ENCODE results near the gene PLGLB1.
"Not testable (repeated sequence)": the region's sequence is repeated elsewhere in the genome, so short reads cannot be mapped to it uniquely, and the experiment has no call there.

Gene PLGLB1

GRCh38 chr2:87021744-87022143, at the start of gene PLGLB1:
PLGLB1 (minus strand) TSS chr2:87021844; CDS start chr2:87021783, 61 bp downstream.
- not testable (repeated sequence) for FAIRE-seq

GRCh38 chr2:87064305-87064704, 42.7 kb upstream of the PLGLB1 start:
- not testable (repeated sequence) for FAIRE-seq

GRCh38 chr2:87063431-87063830, 41.8 kb upstream of the PLGLB1 start:
- not testable (repeated sequence) for FAIRE-seq

- not testable (repeated sequence) for FAIRE-seq
Observed at GRCh38 chr2:87061519-87061918, 39.9 kb upstream of the PLGLB1 start.

GRCh38 chr2:87057606-87058005, 36.0 kb upstream of the PLGLB1 start:
- not testable (repeated sequence) for FAIRE-seq

- FAIRE-seq = not testable (repeated sequence)
Observed at GRCh38 chr2:87056843-87057242, 35.2 kb upstream of the PLGLB1 start.

- not testable (repeated sequence) for FAIRE-seq
Observed at GRCh38 chr2:87056435-87056834, 34.8 kb upstream of the PLGLB1 start.

GRCh38 chr2:87054375-87054774, 32.7 kb upstream of the PLGLB1 start:
- not testable (repeated sequence) for FAIRE-seq

- FAIRE-seq = not testable (repeated sequence)
Observed at GRCh38 chr2:87041321-87041978, 19.8 kb upstream of the PLGLB1 start.

- not testable (repeated sequence) for FAIRE-seq
Observed at GRCh38 chr2:87028607-87029006, 7.0 kb upstream of the PLGLB1 start.

- not testable (repeated sequence) for FAIRE-seq
Observed at GRCh38 chr2:87026816-87027215, 5.2 kb upstream of the PLGLB1 start.

GRCh38 chr2:87025927-87026326, 4.3 kb upstream of the PLGLB1 start:
- FAIRE-seq = not testable (repeated sequence)

- not testable (repeated sequence) for FAIRE-seq
Observed at GRCh38 chr2:87023988-87024615, 2.5 kb upstream of the PLGLB1 start.

- FAIRE-seq = not testable (repeated sequence)
Observed at GRCh38 chr2:87021043-87021442, 601 bp downstream of the PLGLB1 start.

- not testable (repeated sequence) for FAIRE-seq
Observed at GRCh38 chr2:87019053-87019452, 2.6 kb downstream of the PLGLB1 start.

GRCh38 chr2:87014489-87015169, 7.0 kb downstream of the PLGLB1 start:
- FAIRE-seq = not testable (repeated sequence)

- FAIRE-seq = not testable (repeated sequence)
Observed at GRCh38 chr2:87004398-87004797, 17.2 kb downstream of the PLGLB1 start.
